GM19239 (cell line): Measurements from ENCODE around the gene CCDC127.
"Not testable (repeated sequence)": the region's sequence is repeated elsewhere in the genome, so short reads cannot be mapped to it uniquely, and the experiment has no call there.

Experiments
- DNase-seq: peaks from one replicate; pipeline ENCODE4 v3.0.0; 2011; ENCODE audit warnings: low spot score; ENCODE audit not compliant: insufficient read length
- FAIRE-seq: peaks from 2 replicates; lab custom pipeline; 2011; peaks lifted over from hg19 to GRCh38; lab: Jason Lieb, UNC

Gene CCDC127

DNA sequence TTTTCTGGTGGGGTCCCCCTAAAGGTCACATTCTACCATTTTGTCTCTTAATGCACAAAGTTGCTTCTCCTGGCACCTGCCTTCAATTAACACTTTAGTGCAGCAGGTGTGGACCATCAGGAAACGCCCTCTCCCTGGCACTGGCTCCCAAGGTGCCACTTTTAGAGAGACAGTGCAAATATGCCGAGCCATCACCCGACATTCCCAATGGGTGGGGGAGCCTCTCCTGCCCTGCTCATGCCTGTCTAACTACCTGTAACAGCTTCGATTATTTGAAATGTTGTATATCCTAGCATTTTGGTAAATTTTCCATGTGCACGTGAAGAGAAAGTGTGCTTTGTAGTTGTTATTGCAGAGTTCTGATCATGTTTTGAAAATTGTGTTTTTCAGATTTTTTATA, 39.8 kb downstream of the CCDC127 start:
- DNase-seq (no peak), FAIRE-seq (no peak)

DNA sequence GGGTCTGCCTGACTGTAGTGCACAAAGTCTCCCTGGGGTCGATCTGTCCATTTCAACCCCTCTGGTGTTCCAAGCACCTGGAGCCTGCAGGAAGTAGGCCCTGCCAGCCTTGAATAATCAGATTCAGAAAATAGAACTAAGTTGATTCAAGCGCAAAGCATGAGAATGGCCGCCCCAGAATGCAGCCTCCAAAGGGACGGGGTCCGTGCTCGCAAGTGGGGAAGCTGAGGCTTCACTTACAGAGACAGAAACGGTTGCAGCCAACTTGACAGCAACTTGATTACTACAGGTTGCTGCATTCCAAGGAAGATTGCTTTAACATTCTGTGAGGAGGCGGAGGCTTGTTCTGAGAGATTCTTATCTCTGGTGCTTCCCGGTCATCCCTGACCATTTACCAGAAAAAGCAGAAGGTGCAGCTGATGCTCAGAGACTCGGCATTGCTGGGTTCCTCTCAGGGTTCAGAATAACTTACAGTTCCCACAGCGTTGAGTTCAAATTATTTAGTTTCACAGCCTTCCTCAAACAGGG, 41.6 kb downstream of the CCDC127 start:
- no peak for FAIRE-seq
- DNase-seq: no peak

DNA sequence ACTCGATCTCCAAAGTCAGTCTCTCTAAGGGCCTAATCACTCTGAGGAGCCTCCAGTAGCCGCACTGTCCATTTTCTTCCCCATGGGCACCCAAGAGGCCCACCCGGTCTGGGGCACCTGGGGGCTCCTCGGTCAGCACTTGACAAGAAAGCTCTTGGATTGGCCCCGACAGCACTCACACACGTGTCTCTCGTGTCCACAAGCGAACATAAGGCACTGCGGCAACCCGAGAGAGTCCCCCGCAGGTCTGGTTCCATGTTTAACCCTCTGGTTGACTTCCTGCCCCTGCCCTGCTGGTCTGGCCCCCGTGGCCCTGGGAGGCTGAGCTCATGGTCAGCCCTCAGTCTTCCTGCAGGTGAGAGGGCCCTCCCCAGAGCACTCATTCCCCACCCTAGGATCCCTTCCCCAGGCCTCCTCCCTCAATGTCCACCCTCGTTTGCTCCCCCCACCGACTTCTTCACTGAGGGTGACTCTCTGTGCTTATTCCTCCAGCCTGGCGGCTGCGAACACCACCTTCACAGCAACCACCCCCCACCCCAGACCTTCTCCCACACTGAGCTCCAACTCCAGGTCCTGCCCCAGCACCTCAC, 43.0 kb downstream of the CCDC127 start:
- FAIRE-seq (no peak), DNase-seq (no peak)

DNA sequence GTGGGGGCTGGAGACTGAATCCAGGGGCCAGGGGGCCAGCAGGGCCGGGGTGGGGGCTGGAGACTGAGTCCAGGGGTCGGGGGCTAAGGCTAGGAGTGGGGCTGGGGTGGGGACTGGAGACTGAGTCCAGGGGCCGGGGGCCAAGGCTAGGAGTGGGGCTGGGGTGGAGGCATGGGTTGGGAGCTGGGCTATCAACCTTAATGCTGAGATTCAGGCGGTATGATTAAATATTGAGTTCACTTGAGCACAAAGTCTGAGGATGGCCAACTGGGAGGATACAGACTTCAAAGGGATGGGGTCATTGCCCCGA, 43.7 kb downstream of the CCDC127 start:
- no peak for DNase-seq
- no peak for FAIRE-seq

DNA sequence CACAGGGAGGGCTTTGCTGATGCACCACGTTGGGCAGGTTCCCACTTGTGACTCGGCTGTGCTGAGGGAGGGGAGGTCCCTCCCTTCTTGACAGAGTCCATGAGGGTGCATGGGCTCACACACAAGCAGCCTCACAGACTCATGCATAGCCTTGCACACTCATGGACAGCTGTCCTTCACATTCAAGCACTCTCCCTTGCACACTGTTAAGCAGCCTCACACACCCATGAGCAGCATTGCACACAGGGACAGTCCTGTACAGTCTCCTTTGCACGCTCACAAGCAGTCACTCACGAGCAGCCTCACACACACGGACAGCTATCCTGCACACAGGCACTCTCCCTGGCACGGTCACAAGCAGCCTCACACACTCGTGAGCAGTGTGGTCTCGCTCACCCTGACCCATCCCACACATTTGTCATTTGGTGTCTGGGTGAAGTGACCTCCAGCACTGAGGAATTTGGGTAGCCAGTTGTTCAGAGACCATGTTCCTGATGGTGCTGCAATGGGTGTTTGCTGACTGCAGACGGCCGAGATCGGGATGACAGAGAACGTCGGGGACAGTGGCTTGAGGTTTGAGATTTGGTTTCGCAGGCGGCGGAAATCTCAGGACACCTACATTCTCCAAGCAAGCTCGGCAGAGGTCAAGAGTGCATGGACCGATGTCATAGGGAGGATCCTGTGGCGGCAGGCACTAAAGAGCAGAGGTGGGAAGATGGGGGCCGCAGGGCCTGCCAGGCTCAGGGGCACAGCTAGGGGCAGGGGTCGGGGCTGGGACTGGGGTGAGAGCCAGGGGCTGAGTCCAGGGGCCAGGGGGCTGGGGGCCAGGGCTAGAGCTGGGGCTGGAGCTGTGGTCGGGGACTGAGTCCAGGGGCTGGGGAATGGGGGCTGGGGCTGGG, 44.3 kb downstream of the CCDC127 start:
- FAIRE-seq: no peak
- DNase-seq: no peak

DNA sequence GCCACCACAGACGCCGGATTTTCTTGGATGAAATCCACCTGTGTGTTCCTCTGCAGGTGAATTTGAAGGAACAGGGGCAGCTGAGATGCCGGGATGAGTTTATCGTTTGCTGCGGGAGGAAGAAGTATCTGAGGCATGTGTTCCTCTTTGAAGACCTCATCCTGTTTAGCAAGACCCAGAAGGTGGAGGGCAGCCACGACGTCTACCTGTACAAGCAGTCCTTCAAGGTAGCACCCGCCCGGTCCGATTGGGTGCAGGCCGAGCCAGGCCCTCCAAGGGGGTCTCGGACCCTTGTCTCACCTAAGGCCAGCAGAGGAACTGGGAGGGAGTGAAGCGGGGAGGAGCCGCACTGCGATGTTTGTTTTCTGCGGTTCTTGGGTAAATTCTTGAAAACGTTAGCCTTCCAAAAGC, 45.1 kb downstream of the CCDC127 start:
- FAIRE-seq: no peak
- DNase-seq: no peak

DNA sequence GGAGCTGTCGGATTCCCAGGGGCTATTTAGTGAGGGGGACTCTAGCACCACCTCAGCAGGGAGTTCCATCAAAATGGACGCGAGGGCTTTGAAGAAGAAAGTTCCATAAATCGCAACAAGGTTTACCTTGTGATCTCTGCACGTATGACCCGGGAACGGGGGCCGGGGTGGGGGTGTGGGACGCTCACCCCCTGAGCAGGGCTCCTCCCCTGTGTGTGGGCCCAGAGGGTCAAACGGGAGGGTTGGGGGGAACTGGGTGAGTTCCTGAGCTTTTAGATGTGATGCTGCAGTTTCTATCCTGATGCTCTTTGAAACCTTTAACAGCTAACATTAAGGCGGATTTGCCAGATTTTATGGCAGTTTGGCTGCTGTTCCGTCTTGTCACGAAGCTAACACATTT, 45.5 kb downstream of the CCDC127 start:
- FAIRE-seq (no peak), DNase-seq (no peak)

DNA sequence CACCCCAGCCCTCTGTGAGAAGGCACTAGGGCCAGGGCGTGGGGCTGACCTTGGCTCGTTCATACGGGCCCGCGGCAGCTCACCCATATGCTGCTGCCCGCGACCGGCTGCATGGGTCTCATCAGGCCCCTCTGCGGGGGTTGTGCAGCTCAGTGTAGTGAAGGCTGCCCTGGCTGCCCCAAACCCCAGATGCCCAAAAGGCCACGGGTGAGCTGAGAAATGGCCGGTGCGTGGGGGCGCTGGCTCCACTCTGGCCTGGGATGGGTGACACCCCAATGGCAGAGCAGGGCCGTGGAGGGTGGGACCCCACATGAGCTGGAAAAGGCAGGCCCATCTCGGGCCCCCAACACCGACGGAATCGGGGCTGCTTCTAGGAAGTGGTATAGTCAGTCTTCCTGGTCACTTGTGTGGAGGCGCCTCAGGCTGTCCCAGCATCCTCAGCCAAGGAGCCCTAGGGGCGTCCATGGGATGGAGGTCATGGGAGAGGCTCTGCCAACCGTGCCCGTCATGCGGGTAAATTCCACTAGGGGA, 46.1 kb downstream of the CCDC127 start:
- DNase-seq (no peak), FAIRE-seq (no peak)

DNA sequence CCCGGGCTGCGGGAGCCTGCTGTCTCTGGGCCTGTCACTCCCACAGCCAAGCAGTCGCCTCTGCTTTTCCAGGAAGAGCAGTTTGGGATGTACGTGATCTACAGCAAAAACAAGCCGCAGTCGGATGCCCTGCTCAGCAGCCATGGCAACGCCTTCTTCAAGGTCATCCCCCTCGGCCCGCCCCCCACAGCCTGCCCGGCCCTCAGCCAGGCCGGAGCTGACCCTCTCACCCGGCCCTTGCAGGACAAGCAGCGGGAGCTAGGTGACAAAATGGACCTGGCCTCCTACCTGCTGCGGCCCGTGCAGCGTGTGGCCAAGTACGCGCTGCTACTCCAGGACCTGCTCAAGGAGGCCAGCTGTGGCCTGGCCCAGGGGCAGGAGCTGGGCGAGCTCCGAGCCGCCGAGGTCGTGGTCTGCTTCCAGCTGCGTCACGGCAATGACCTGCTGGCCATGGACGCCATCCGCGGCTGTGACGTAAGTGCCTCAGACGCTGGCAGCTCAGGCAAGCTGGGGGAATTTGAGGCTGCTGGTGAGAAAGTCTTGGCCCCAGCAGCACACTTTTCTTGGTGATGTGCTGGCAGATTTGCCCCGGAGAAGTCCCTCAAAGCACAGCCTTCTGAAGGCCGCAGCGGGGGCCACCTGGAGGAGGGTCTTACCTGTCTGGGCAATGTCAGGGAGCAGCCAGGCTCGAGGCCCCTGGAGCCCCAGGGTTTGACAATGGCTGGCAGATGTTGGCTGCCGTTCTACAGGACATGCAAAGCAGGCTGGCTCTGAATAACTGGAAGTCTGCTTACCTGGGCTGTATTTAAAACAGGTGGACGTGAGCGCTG, 46.8 kb downstream of the CCDC127 start:
- no peak for FAIRE-seq
- DNase-seq: no peak

DNA sequence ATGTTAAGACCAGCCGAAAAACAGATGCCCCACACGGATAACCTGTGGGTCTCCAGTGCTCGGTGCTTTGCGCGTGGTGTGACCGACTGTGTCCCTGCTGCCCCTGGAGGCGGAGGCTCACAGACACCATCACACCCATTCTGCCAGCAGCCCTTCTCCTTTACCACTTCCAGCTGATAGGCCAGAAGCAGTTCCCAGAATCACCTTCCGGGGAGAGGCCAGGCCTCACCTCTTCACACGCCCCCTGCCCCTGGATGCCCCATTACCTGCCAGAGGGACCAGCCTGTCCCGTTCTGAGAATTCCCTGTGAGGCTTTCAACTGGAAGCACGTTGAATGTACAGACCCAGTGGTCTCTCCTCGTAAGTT, 48.2 kb downstream of the CCDC127 start:
- DNase-seq (no peak), FAIRE-seq (no peak)

DNA sequence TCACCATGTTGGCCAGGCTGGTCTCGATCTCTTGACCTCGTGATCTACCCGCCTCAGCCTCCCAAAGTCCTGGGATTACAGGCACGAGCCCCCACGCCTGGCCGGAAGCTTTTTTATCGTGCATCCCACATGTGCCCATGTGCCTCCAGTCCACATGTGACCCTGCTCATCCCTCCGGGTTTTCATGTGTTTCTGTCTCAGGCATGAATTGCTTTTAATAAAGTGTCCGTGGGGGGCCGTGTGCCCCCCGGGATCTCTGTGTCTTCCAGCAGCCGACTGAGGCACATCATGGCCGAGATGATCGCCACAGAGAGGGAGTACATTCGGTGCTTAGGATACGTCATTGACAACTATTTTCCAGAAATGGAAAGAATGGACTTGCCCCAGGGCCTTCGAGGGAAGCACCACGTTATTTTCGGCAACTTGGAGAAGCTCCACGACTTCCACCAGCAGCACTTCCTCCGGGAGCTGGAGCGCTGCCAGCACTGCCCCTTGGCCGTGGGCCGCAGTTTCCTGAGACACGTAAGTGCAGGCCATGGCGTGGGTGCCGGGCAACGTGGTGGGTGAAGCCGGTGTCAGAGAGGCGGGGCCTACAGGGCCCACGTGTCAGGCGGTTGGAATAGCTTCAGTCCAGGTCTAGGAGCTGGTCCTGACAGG, 48.8 kb downstream of the CCDC127 start:
- FAIRE-seq (no peak), DNase-seq (no peak)

DNA sequence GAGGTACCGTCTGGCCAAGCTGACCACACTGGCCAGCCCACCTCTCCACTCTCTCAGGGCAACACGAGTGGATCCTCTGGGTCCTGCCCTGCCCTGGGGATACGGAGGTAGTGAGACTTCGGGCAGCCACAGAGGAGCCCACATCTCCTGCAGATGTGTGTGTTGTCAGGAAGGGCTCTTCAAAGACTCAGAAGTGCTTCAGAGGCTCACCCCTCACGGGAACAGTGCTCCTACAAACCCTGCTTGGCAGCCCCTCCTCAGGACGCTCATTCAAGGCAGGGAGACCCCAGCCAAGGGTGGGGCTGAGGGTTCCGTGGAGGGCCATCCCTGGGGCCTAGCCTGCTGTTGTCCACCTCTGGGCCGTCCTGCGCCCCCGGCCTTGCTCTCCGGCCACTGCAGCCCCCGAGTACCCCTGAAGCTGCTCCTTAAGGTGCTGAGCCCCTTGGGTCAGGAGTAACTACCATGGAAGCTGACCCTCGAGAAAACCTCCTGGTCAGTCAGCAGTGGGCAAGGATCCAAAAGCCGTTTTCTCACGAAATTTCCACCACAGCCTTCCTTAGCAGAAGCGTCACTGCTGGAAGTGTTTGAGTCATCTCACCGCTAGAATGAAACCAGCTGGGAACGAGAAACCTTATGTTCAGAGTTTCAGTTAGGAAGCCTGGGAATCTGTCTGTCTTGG, 49.8 kb downstream of the CCDC127 start:
- no peak for FAIRE-seq
- DNase-seq: no peak

DNA sequence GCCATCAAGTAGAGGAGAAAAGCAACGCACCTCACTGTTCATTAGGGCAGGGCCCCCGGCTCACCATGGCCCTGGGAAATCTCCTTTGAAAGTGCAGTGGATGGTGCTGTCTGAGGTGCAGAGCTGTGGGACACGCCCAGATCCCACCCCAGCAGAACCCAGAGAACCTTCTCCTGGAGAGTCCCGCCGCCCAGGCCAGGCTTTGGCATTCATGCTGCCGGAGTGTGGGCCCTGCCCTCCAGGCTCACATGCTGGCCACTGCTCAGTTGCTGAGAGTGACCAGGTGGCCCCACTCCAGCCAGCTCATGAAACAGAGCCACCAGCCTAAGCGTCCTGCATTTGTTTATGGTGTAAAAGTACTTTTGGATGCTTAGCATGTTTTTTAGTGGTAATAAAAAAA, 50.4 kb downstream of the CCDC127 start:
- no peak for DNase-seq
- FAIRE-seq: no peak

DNA sequence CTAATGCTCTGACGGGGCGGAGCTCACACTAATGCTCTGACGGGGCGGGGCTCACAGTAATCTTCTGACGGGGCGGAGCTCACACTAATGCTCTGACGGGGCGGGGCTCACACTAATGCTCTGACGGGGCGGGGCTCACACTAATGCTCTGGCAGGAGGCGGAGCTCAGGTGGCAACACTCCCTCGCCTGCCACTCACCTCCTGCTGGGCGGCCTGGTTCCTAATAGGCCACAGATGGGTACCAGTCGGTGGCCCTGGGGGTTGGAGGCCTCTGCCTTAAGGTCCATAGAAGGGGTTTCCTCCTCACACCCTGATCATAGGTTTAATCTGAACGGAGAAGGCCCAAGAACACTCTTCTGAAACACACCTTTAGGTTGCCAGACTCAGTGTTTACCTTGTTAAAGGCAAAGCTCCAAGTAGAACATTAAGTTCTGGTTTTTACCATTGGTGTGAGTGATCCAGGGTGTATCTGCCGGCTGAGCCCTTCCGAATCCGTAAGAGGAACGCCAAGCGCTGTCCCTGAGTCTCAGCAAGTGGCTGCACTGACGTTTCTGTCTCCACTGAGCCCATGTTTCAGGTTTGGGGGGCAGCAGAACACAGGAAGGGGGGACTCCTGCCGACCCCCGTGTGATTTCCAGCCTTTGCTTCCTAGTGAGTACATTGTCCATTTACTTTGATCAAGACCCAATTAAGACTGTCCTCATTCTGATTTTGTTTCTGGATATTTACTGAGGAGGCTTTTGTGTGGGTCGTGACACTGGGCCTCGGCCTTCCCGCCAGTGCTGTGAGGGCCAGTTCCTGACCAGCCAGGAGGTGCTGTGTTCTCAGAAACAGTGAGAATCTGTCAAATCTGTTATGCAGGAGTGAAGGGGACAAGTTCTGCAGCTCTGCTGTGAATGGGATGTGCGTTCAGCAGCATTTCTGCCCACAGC, 51.2 kb downstream of the CCDC127 start:
- FAIRE-seq: no peak
- DNase-seq: no peak

DNA sequence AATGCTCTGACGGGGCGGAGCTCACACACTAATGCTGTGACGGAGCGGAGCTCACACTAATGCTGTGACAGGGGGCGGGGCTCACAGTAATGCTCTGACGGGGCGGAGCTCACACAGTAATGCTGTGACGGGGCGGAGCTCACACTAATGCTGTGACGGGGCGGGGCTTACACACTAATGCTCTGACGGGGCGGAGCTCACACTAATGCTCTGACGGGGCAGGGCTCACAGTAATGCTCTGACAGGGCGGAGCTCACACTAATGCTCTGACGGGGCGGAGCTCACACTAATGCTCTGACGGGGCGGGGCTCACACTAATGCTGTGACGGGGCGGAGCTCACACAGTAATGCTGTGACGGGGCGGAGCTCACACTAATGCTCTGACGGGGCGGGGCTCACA, 53.2 kb downstream of the CCDC127 start:
- not testable (repeated sequence) for DNase-seq, FAIRE-seq

DNA sequence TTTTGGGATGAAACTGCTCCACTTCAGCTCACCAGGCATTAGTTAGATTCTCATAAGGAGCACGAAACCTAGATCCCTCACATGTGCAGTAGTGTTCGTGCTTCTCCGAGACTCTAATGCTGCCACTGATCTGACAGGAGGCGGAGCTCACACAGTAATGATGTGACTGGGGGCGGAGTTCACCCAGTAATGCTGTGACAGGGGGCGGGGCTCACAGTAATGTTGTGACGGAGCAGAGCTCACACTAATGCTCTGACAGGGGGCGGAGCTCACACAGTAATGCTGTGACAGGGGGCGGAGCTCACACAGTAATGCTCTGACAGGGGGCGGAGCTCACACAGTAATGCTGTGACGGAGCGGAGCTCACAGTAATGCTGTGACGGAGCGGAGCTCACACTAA, 53.7 kb downstream of the CCDC127 start:
- FAIRE-seq: no peak
- no peak for DNase-seq

DNA sequence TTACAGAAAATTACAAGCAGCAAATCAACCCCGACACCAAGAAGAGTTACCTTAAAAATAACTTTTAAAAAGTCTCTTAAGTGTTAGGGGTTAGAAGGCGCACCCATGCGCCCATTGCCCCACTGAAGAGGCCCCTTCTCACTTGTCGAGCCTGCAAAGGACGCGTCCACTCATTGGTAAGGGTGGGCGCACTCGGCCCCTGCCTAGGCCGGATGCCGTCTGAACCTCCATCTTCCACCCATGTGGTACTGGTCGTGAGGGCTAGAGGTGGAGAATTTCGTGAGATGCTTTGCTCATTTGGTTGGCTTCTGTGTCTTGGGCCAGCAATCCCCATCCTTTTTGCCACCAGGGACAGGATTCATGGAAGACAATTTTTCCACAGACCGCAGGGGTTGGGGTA, 54.1 kb downstream of the CCDC127 start:
- DNase-seq (no peak), FAIRE-seq (no peak)

DNA sequence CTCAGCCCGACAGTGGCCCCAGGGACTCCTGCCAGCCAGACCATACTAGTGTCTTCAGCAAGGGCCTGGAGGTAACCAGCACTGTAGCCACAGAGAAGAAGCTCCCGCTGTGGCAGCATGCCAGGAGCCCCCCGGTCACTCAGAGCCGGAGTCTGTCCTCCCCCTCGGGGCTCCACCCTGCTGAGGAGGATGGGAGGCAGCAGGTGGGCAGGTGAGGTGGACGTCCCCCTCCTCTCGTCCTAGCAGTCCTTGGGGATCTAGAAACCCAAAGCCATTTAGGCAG, 54.7 kb downstream of the CCDC127 start:
- DNase-seq (no peak), FAIRE-seq (no peak)
